Mucosa of descending colon (tissue), 3 donors: ENCODE results near the gene BBLN. TPM values are rescaled to one million over a fixed set of nuclear protein-coding genes. Genes with fewer than 3 reads are reported as not detected.

Source experiments
- ATAC-seq: fragments of 200-7000 bp; cut with Tn5 transposase; one replicate; pipeline ENCODE4 v1.9.1; 2020; ENCODE audit warnings: mild to moderate bottlenecking, moderate library complexity
- DNase-seq, 3 donors: peaks; one replicate each; pipeline ENCODE4 v3.0.0-alpha.2; 2020
- H3K36me3 ChIP-seq: fragments of 200-600 bp; one replicate; pipeline ENCODE4 v1.8.0; 2021; ENCODE audit warnings: low read depth, mild to moderate bottlenecking
- H3K4me1 ChIP-seq: fragments of 200-600 bp; one replicate; pipeline ENCODE4 v1.8.0; 2021; ENCODE audit warnings: low read depth, mild to moderate bottlenecking
- H3K4me3 ChIP-seq: fragments of 200-600 bp; one replicate; pipeline ENCODE4 v1.8.0; 2021; ENCODE audit warnings: mild to moderate bottlenecking
- H3K9me3 ChIP-seq: fragments of 200-600 bp; one replicate; pipeline ENCODE4 v1.8.0; 2021; ENCODE audit warnings: mild to moderate bottlenecking
- intact Hi-C, 2 donors: fragments of 100-400 bp; cut with DNase I in 1 of 2; cut with micrococcal nuclease in 1 of 2; formaldehyde crosslinking; loops; one replicate each; pipeline versions ENCODE4 v1.11.0 to v1.11.1; 2022; cut with DNase I, micrococcal nuclease
- total RNA-seq, 3 donors: library from RNA; stranded (reverse); fragmentation: NEBNext Ultra II Directional in 2 of 3; extraction: Animal tissue kit (Norgen Biotek cat#: 25700) in 2 of 3; gene quantifications; one replicate each; pipeline versions ENCODE4 v1.2.1 to v1.2.4, GENCODE V29; 2021 to 2023
- TF ChIP-seq, protein P1 (sequence below): fragments of 200-600 bp; IDR thresholded peaks from one replicate; pipeline ENCODE4 v1.8.0; 2022; ENCODE audit warnings: antibody characterized with exemption, mild to moderate bottlenecking
- donor health status: DM: no; HTN: no; CAD: no; lungs with moderate emphysema.
- donor health status: DM: no; HTN: no; CAD: no.
- donor health status: DM: no; HTN: yes; CAD: no.

BBLN gene
- total RNA-seq, 3 donors from 2014 or later, result 33.7 to 46.8 (median 37.6) TPM

GRCh38 chr9:128115187-128116103, 44.6 kb upstream of the BBLN start:
- DNase-seq (peak; percentile 92 to 96 (median 93)), ATAC-seq (peak; percentile 85)
- TF ChIP-seq, protein P1, sequence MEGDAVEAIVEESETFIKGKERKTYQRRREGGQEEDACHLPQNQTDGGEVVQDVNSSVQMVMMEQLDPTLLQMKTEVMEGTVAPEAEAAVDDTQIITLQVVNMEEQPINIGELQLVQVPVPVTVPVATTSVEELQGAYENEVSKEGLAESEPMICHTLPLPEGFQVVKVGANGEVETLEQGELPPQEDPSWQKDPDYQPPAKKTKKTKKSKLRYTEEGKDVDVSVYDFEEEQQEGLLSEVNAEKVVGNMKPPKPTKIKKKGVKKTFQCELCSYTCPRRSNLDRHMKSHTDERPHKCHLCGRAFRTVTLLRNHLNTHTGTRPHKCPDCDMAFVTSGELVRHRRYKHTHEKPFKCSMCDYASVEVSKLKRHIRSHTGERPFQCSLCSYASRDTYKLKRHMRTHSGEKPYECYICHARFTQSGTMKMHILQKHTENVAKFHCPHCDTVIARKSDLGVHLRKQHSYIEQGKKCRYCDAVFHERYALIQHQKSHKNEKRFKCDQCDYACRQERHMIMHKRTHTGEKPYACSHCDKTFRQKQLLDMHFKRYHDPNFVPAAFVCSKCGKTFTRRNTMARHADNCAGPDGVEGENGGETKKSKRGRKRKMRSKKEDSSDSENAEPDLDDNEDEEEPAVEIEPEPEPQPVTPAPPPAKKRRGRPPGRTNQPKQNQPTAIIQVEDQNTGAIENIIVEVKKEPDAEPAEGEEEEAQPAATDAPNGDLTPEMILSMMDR, result no peak
- Histone ChIP-seq H3K36me3 (no peaks in the 10 kb centered on the region), H3K4me1 (peaks cover 38% of the 10 kb centered on the region), H3K9me3 (no peaks in the 10 kb centered on the region), H3K4me3 (peak overlapping the region; percentile 24)
- intact Hi-C loops, result loop anchor here (10.0 kb wide), 4 partner anchors 51 to 171 kb away; partner anchors contain the start of genes NAIF1 (in 1 of the 2) and SLC25A25 (in 1 of the 2)

- Histone ChIP-seq H3K4me3 (no peak overlapping the region), H3K9me3 (no peaks in the 10 kb centered on the region), H3K36me3 (no peaks in the 10 kb centered on the region), H3K4me1 (peaks cover 38% of the 10 kb centered on the region)
- ATAC-seq (peak; percentile 17), DNase-seq (peak in 2 of 3 donors; percentile 56 to 63)
- TF ChIP-seq, protein P1, result no peak
- intact Hi-C loops, result loop anchor here (10.0 kb wide), 4 partner anchors 52 to 172 kb away; partner anchors contain the start of genes NAIF1 (in 1 of the 2) and SLC25A25 (in 1 of the 2)
Observed at GRCh38 chr9:128116104-128117083, 43.7 kb upstream of the BBLN start.

GRCh38 chr9:128117613-128118471, 42.2 kb upstream of the BBLN start:
- peak; percentile 67 for ATAC-seq

GRCh38 chr9:128118472-128118857, 41.6 kb upstream of the BBLN start:
- TF ChIP-seq, protein P1, result no peak
- peaks cover 28% of the 10 kb centered on the region for H3K4me1 ChIP-seq
- DNase-seq (peak in 1 of 3 donors; percentile 13), ATAC-seq (no peak)
- H3K36me3 ChIP-seq, result no peaks in the 10 kb centered on the region
- no peak overlapping the region for H3K4me3 ChIP-seq
- no peaks in the 10 kb centered on the region for H3K9me3 ChIP-seq
- intact Hi-C loops, result loop anchor here (10.0 kb wide), 4 partner anchors 54 to 174 kb away; partner anchors contain the start of genes NAIF1 (in 1 of the 2) and SLC25A25 (in 1 of the 2)

More at GRCh38 chr9:128117613-128118471, 42.2 kb upstream of the BBLN start:
- no peaks in the 10 kb centered on the region for H3K9me3 ChIP-seq
- H3K4me3 ChIP-seq, result no peak overlapping the region
- intact Hi-C loops, result loop anchor here (10.0 kb wide), 4 partner anchors 53 to 173 kb away; partner anchors contain the start of genes NAIF1 (in 1 of the 2) and SLC25A25 (in 1 of the 2)
- no peaks in the 10 kb centered on the region for H3K36me3 ChIP-seq
- TF ChIP-seq, protein P1, result peak; percentile 100
- peaks cover 31% of the 10 kb centered on the region for H3K4me1 ChIP-seq
- DNase-seq, result peak; percentile 95 to 99 (median 98)
